Urothelium cell line (cell line): ENCODE results near the gene ATG10.
"Not testable (repeated sequence)": the region's sequence is repeated elsewhere in the genome, so short reads cannot be mapped to it uniquely, and the experiment has no call there.

ENCODE experiments used
- DNase-seq: peaks from one replicate; pipeline ENCODE4 v3.0.0; 2011; ENCODE audit warnings: low spot score, mixed read lengths
- FAIRE-seq: peaks from 2 replicates; lab custom pipeline; 2011; peaks lifted over from hg19 to GRCh38; lab: Jason Lieb, UNC

Gene ATG10

GRCh38 chr5:82109013-82109412, 137.2 kb downstream of the ATG10 start:
- DNase-seq (no peak), FAIRE-seq (no peak)

- not testable (repeated sequence) for DNase-seq, FAIRE-seq
Observed at GRCh38 chr5:82109915-82110314, 138.1 kb downstream of the ATG10 start.

GRCh38 chr5:82111191-82111590, 139.4 kb downstream of the ATG10 start:
- DNase-seq = no peak
- no peak for FAIRE-seq

- no peak for FAIRE-seq
- no peak for DNase-seq
Observed at GRCh38 chr5:82115858-82116257, 144.0 kb downstream of the ATG10 start.

GRCh38 chr5:82119889-82120288, 148.1 kb downstream of the ATG10 start:
- DNase-seq (no peak), FAIRE-seq (no peak)

- FAIRE-seq (no peak), DNase-seq (no peak)
Observed at GRCh38 chr5:82129723-82130285, 158.0 kb downstream of the ATG10 start.

GRCh38 chr5:82130602-82131001, 158.8 kb downstream of the ATG10 start:
- no peak for FAIRE-seq
- DNase-seq = no peak

- no peak for FAIRE-seq
- no peak for DNase-seq
Observed at GRCh38 chr5:82137205-82137604, 165.4 kb downstream of the ATG10 start.

GRCh38 chr5:82139837-82140236, 168.0 kb downstream of the ATG10 start:
- not testable (repeated sequence) for DNase-seq, FAIRE-seq

GRCh38 chr5:82142217-82142841, 170.5 kb downstream of the ATG10 start:
- FAIRE-seq (no peak), DNase-seq (no peak)

- DNase-seq = no peak
Observed at GRCh38 chr5:82142928-82143577, 171.2 kb downstream of the ATG10 start.

GRCh38 chr5:82147860-82148573, 176.2 kb downstream of the ATG10 start:
- DNase-seq (no peak), FAIRE-seq (no peak)

More at GRCh38 chr5:82142928-82143577, 171.2 kb downstream of the ATG10 start:
- no peak for FAIRE-seq

GRCh38 chr5:82149434-82149833, 177.6 kb downstream of the ATG10 start:
- FAIRE-seq (no peak), DNase-seq (no peak)

GRCh38 chr5:82150559-82150958, 178.7 kb downstream of the ATG10 start:
- FAIRE-seq = no peak

GRCh38 chr5:82151204-82151603, 179.4 kb downstream of the ATG10 start:
- DNase-seq = no peak
- FAIRE-seq = no peak

More at GRCh38 chr5:82150559-82150958, 178.7 kb downstream of the ATG10 start:
- DNase-seq = no peak

GRCh38 chr5:82151662-82152061, 179.8 kb downstream of the ATG10 start:
- no peak for DNase-seq
- FAIRE-seq = no peak

GRCh38 chr5:82152978-82153481, 181.2 kb downstream of the ATG10 start:
- no peak for DNase-seq
- no peak for FAIRE-seq

- no peak for DNase-seq
- FAIRE-seq = no peak
Observed at GRCh38 chr5:82154776-82155175, 183.0 kb downstream of the ATG10 start.

- FAIRE-seq (no peak), DNase-seq (no peak)
Observed at GRCh38 chr5:82155305-82155704, 183.5 kb downstream of the ATG10 start.

- FAIRE-seq = no peak
- no peak for DNase-seq
Observed at GRCh38 chr5:82156874-82157273, 185.1 kb downstream of the ATG10 start.

- DNase-seq = peak; percentile 38
- no peak for FAIRE-seq
Observed at GRCh38 chr5:82158755-82159413, 187.1 kb downstream of the ATG10 start.
